Activated T-cell treated with anti-CD3 and anti-CD28 coated beads for 48 hours (primary cell): ENCODE measurements around the gene AP4M1.

Source experiments
- DNase-seq: peaks from one replicate; pipeline ENCODE4 v3.0.0-alpha.2; 2020; ENCODE audit warnings: low read depth

Gene AP4M1

GRCh38 chr7:100087055-100087750 lies 14.2 kb upstream of the AP4M1 start:
- DNase-seq = no peak

- no peak for DNase-seq
Observed at GRCh38 chr7:100088095-100088620, 13.3 kb upstream of the AP4M1 start.

GRCh38 chr7:100088621-100089457 lies 12.6 kb upstream of the AP4M1 start, which contains the start of gene COPS6:
Gene COPS6, plus strand, starts transcription at chr7:100088969. Its CDS starts 22 bp downstream, at chr7:100088991.
- peak; percentile 85 for DNase-seq

- no peak for DNase-seq
Observed at GRCh38 chr7:100089458-100090196, 11.8 kb upstream of the AP4M1 start.

GRCh38 chr7:100090527-100091410 lies 10.7 kb upstream of the AP4M1 start:
- DNase-seq = no peak

GRCh38 chr7:100091411-100092181 lies 9.8 kb upstream of the AP4M1 start:
- DNase-seq = peak; percentile 23

- DNase-seq = no peak
Observed at GRCh38 chr7:100093054-100093453, 8.4 kb upstream of the AP4M1 start.

GRCh38 chr7:100093498-100093897 lies 7.9 kb upstream of the AP4M1 start:
- DNase-seq = no peak

- DNase-seq = no peak
Observed at GRCh38 chr7:100093925-100094486, 7.4 kb upstream of the AP4M1 start.

GRCh38 chr7:100095289-100095688 lies 6.2 kb upstream of the AP4M1 start:
- no peak for DNase-seq

GRCh38 chr7:100095704-100096103 lies 5.7 kb upstream of the AP4M1 start:
- no peak for DNase-seq

GRCh38 chr7:100098913-100099312 lies 2.5 kb upstream of the AP4M1 start:
- DNase-seq = no peak

GRCh38 chr7:100099452-100099851 lies 2.0 kb upstream of the AP4M1 start:
- DNase-seq = no peak

- peak; percentile 86 for DNase-seq
Observed at GRCh38 chr7:100100420-100101015, 925 bp upstream of the AP4M1 start.

GRCh38 chr7:100102950-100103840 lies 1.8 kb downstream of the AP4M1 start:
- DNase-seq = no peak

- no peak for DNase-seq
Observed at GRCh38 chr7:100105534-100105933, 4.1 kb downstream of the AP4M1 start.

GRCh38 chr7:100106633-100107032 lies 5.2 kb downstream of the AP4M1 start:
- no peak for DNase-seq

- DNase-seq = no peak
Observed at GRCh38 chr7:100107125-100107737, 5.8 kb downstream of the AP4M1 start.
